ENCODE measurements around the gene CATSPERZ. TPM values are rescaled to one million over a fixed set of nuclear protein-coding genes. Genes with fewer than 3 reads are reported as not detected.

CATSPERZ gene
- total RNA-seq, 1 experiment from 2014 or later: not detected

- peak; percentile 57 for DNase-seq (ENCODE audit: low spot score)
Observed at GRCh38 chr11:64284962-64285884, 14.9 kb upstream of the CATSPERZ start, which contains the start of gene GPR137. Gene GPR137 (plus strand): TSS chr11:64285848. CDS start chr11:64286525, 677 bp downstream.

GRCh38 chr11:64285885-64286800, 14.0 kb upstream of the CATSPERZ start:
- DNase-seq (ENCODE audit: low spot score): peak; percentile 29

DNA sequence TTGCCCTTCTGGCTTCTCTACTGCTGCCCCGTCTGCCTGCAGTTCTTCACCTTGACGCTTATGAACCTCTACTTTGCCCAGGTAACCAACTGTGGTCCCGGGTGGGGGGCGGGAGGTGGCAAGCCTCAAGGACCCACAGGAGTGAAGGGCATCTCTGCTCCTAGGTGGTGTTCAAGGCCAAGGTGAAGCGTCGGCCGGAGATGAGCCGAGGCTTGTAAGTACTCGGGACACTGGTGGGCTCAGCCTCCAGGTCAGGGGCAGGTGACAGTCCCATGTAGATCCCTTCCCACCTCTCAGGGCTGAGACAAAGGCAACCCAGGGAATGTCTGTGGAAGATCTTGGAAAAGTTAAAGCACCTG, 13.4 kb upstream of the CATSPERZ start:
- DNase-seq (ENCODE audit: low spot score): no peak

- DNase-seq (ENCODE audit: low spot score): no peak
Observed at GRCh38 chr11:64287676-64288352, 12.3 kb upstream of the CATSPERZ start.

- DNase-seq (ENCODE audit: low spot score): no peak
Observed at GRCh38 chr11:64288353-64288750, 11.8 kb upstream of the CATSPERZ start.

DNA sequence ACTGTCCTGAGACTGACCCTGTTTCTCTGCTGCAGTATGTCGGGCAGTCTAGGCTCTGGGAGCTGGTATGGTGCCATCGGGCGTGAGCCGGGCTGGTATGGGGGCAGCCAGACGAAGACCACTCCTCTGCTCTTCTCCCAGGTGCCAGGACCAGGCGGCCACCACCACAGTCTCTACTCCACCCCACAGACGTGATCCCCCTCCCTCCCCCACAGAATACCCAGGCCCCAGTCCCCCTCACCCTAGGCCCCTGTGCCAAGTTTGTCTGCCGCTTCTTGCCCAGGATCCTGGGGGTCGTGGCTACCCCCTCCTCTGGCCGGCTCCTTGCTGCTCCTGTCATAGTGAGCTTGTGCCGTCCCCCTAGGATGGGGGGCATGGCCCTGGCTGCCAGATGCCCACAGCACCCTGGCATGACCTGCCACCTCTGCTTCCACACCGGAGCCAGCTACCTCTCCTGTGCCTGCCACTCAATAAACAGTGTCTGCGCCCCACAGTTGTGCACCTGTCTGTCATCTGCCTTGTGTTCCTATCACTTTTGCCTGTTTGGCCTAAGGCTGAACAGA, 11.1 kb upstream of the CATSPERZ start:
- DNase-seq (ENCODE audit: low spot score): no peak

DNA sequence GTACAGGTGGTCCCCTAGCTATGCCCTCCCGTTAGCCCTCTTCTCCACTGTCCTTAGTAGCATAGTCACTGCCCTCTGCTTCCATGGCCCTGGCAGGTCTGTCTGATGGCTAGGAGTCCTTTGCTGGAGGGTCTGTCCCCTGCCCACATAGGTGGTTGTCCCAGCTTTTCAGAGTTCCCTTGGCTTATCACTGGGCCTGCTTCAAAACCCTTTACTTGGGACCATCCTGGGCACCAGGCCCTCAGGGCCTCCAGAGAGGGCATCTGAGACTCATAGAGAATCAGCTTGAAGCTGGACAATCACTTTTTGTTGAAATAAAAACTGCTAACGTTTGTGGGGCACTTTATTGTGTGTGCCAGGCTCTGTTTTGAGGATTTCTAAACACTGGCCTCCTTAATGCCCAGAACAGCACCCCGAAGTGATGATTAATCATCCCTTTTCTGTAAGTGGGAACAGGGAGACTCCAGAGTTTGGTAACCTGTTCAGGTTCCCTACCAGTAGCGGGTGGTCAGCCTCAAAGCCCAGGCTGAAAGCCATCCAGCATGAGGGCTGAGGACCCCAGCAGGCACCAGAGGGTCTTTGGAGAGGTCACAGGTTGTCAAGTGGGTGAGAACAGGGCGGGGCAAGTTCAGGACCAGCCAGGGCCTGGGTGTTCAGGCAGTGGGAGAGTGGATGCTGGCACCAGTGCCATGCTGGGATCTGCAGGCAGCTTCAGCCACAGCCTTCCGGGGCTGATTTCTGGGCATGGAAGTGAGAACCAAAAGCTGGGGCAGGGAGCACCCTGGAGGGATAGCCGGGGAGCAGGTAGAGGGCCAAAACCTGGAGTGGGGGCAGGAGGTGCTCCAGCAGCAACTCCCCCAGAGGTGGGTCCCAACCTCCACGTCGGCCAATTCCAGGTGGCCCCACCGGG, 9.6 kb upstream of the CATSPERZ start:
- DNase-seq (ENCODE audit: low spot score): no peak

GRCh38 chr11:64291262-64291751, 8.9 kb upstream of the CATSPERZ start, which contains the start of gene KCNK4:
Gene KCNK4 (plus strand): TSS chr11:64291302. CDS start chr11:64293019, 1,717 bp downstream.
- no peak for DNase-seq (ENCODE audit: low spot score)

- no peak for DNase-seq (ENCODE audit: low spot score)
Observed at GRCh38 chr11:64291752-64292459, 8.3 kb upstream of the CATSPERZ start.

GRCh38 chr11:64292460-64293254, 7.5 kb upstream of the CATSPERZ start:
- no peak for DNase-seq (ENCODE audit: low spot score)

GRCh38 chr11:64294774-64295173, 5.4 kb upstream of the CATSPERZ start:
- no peak for DNase-seq (ENCODE audit: low spot score)

GRCh38 chr11:64295760-64296159, 4.4 kb upstream of the CATSPERZ start:
- no peak for DNase-seq (ENCODE audit: low spot score)

- no peak for DNase-seq (ENCODE audit: low spot score)
Observed at GRCh38 chr11:64296236-64296635, 3.9 kb upstream of the CATSPERZ start.

- no peak for DNase-seq (ENCODE audit: low spot score)
Observed at GRCh38 chr11:64296830-64297698, 3.1 kb upstream of the CATSPERZ start.

- DNase-seq (ENCODE audit: low spot score): no peak
Observed at GRCh38 chr11:64297699-64298358, 2.3 kb upstream of the CATSPERZ start.

GRCh38 chr11:64298966-64299846, 952 bp upstream of the CATSPERZ start:
- no peak for DNase-seq (ENCODE audit: low spot score)
